Prostate gland (tissue), 2 donors: ENCODE data around the gene SIGLEC9. TPM values are rescaled to one million over a fixed set of nuclear protein-coding genes. Genes with fewer than 3 reads are reported as not detected.

Experiments used
- DNase-seq: peaks from one replicate; pipeline ENCODE4 v3.0.0-alpha.2; 2019; ENCODE audit warnings: low spot score
- H3K27ac ChIP-seq, 2 donors: fragments of 200-600 bp; sonication (generic); 2 replicates each; pipeline ENCODE4 v1.5.1; 2017 to 2019
- H3K27me3 ChIP-seq: fragments of 200-600 bp; sonication (generic); replicated peaks from 2 replicates; pipeline ENCODE4 v1.5.1; 2019; ENCODE audit not compliant: insufficient read depth
- H3K36me3 ChIP-seq, 2 donors: fragments of 200-600 bp; sonication (generic); 1 replicate in 1 of 2; 2 replicates in 1 of 2; pipeline versions ENCODE4 v1.5.1 to v1.8.1; 2017 to 2019
- H3K4me1 ChIP-seq: fragments of 200-600 bp; sonication (generic); replicated peaks from 2 replicates; pipeline ENCODE4 v1.5.1; 2019
- H3K4me3 ChIP-seq, 2 donors: fragments of 200-600 bp; sonication (generic); 2 replicates each; pipeline ENCODE4 v1.5.1; 2017 to 2019
- H3K9me3 ChIP-seq: fragments of 200-600 bp; sonication (generic); 2 replicates; pipeline ENCODE4 v1.5.1; 2017
- POLR2A ChIP-seq: fragments of 450-650 bp; IDR thresholded peaks from one replicate; pipeline ENCODE4 v1.6.1; 2016; ENCODE audit warnings: antibody characterized with exemption, mild to moderate bottlenecking
- POLR2AphosphoS5 ChIP-seq: sonication (generic); formaldehyde crosslinking; IDR thresholded peaks from one replicate; pipeline ENCODE4 v1.6.1; 2017; ENCODE audit warnings: antibody characterized with exemption
- WGBS: methylation state at CpG from one replicate; pipeline ENCODE4 v1.1.5; 2018; 5-methylcytosine and 5-hydroxymethylcytosine counted together
- intact Hi-C: fragments of 100-400 bp; cut with DNase I; formaldehyde crosslinking; loops from one replicate; pipeline ENCODE4 v1.14.2; 2022
- total RNA-seq, 2 donors: library from RNA; depleted of rRNA; stranded (reverse); fragments of >200 nt; gene quantifications; one replicate each; pipeline ENCODE4 v1.1.0, GENCODE V29; 2016
- TF ChIP-seq, protein P1 (sequence below), 4 experiments: fragments of 200-600 bp in 2 of 4; fragments of 450-650 bp in 2 of 4; sonication (generic) in 2 of 4; IDR thresholded peaks; 1 replicate in 3 of 4; 2 replicates in 1 of 4; pipeline ENCODE4 v1.5.1; 2016 to 2019; ENCODE audit warnings: antibody characterized with exemption in 4 of 4, mild to moderate bottlenecking in 2 of 4, moderate library complexity in 2 of 4

SIGLEC9 gene
- total RNA-seq, 2 donors from 2014 or later = 0.77 to 8.2 TPM

DNA sequence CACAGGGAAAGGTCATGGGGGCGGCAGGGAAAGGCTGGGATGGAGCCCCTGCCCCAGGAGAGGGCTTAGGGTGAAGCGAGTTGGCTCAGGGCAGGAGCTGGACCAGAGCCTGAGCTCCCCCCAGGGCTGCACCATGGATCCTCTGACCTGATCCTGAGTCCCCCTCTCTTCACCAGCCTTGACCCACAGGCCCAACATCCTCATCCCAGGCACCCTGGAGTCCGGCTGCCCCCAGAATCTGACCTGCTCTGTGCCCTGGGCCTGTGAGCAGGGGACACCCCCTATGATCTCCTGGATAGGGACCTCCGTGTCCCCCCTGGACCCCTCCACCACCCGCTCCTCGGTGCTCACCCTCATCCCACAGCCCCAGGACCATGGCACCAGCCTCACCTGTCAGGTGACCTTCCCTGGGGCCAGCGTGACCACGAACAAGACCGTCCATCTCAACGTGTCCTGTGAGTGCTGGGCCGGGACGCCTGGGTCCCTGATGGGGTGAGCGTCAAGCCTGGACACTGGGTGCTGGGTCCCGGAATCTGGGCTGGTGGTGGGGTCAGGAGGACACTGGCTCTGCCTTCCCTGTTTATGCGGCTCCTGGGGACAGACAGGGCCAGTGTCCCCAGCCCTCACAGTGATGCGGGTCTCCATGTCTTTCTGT lies 842 bp downstream of the SIGLEC9 start:
- WGBS = 89% methylated on average over 15 of the region's 16 CpGs
- Histone ChIP-seq H3K27me3 (peaks cover 2% of the 10 kb centered on the region), H3K4me3 (no peak overlapping the region), H3K9me3 (no peaks in the 10 kb centered on the region), H3K36me3 (no peaks in the 10 kb centered on the region), H3K4me1 (no peaks in the 10 kb centered on the region), H3K27ac (no peak overlapping the region)
- DNase-seq = no peak
- intact Hi-C loops = no loop called here
- TF ChIP-seq POLR2A = no peak
- TF ChIP-seq POLR2AphosphoS5 = no peak
- TF ChIP-seq, protein P1, sequence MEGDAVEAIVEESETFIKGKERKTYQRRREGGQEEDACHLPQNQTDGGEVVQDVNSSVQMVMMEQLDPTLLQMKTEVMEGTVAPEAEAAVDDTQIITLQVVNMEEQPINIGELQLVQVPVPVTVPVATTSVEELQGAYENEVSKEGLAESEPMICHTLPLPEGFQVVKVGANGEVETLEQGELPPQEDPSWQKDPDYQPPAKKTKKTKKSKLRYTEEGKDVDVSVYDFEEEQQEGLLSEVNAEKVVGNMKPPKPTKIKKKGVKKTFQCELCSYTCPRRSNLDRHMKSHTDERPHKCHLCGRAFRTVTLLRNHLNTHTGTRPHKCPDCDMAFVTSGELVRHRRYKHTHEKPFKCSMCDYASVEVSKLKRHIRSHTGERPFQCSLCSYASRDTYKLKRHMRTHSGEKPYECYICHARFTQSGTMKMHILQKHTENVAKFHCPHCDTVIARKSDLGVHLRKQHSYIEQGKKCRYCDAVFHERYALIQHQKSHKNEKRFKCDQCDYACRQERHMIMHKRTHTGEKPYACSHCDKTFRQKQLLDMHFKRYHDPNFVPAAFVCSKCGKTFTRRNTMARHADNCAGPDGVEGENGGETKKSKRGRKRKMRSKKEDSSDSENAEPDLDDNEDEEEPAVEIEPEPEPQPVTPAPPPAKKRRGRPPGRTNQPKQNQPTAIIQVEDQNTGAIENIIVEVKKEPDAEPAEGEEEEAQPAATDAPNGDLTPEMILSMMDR (IDR thresholded peaks at IDR 0.05) = no peak

DNA sequence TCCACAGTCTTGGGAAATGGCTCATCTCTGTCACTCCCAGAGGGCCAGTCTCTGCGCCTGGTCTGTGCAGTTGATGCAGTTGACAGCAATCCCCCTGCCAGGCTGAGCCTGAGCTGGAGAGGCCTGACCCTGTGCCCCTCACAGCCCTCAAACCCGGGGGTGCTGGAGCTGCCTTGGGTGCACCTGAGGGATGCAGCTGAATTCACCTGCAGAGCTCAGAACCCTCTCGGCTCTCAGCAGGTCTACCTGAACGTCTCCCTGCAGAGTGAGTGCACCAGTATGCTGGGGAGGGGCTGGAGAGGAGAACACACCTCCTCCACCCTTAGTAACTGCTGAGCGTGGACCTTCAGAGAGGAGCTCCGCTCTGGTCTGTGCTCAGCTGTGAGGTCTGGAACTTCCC lies 2.3 kb downstream of the SIGLEC9 start:
- H3K9me3 ChIP-seq = no peaks in the 10 kb centered on the region
- TF ChIP-seq, protein P1 (IDR thresholded peaks at IDR 0.05) = no peak
- TF ChIP-seq POLR2AphosphoS5 (no peak), POLR2A (no peak)
- no peak for DNase-seq
- no peak overlapping the region for H3K4me3 ChIP-seq
- H3K27me3 ChIP-seq = peaks cover 2% of the 10 kb centered on the region
- intact Hi-C loops = no loop called here
- H3K36me3 ChIP-seq = no peaks in the 10 kb centered on the region
- WGBS = 72% methylated on average over 6 of the region's 6 CpGs
- H3K27ac ChIP-seq = no peak overlapping the region
- H3K4me1 ChIP-seq = no peaks in the 10 kb centered on the region

DNA sequence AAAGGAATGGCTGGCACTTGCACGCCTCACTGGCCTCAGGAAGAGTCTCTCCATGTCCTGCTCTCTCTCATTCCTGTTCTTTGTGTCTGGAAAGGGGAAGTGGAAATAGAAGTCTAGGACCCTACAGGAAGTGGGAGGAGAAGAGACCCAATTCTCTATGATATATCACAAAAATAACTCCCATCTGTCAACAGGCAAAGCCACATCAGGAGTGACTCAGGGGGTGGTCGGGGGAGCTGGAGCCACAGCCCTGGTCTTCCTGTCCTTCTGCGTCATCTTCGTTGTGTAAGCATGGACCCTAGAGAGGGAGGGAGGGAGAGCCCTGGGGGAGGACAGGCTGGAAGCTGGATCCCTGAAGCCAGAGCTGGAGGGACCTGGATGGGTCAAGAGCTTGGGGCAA lies 3.0 kb downstream of the SIGLEC9 start:
- WGBS = 73% methylated on average over 4 of the region's 4 CpGs
- no peak for DNase-seq
- H3K27me3 ChIP-seq = peaks cover 2% of the 10 kb centered on the region
- no peak overlapping the region for H3K4me3 ChIP-seq
- intact Hi-C loops = no loop called here
- no peak overlapping the region for H3K27ac ChIP-seq
- no peak for TF ChIP-seq POLR2A
- TF ChIP-seq, protein P1 (IDR thresholded peaks at IDR 0.05) = no peak
- no peaks in the 10 kb centered on the region for H3K4me1 ChIP-seq
- no peaks in the 10 kb centered on the region for H3K36me3 ChIP-seq
- H3K9me3 ChIP-seq = no peaks in the 10 kb centered on the region

DNA sequence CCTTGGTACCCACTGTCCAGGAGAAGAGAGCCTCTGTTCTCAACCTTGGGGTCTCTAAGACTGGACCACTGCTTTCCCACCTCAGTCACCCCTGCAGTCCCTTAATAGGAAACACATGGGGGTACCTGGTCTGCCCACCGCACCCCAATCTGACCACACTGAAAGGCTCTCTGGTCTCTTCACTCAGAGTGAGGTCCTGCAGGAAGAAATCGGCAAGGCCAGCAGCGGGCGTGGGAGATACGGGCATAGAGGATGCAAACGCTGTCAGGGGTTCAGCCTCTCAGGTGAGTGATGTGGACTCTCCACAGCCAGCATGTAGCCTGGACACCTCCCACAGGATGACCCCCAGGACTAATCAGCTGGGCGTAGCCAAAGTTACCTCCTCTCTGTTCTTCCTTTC lies 3.5 kb downstream of the SIGLEC9 start:
- Histone ChIP-seq H3K27ac (no peak overlapping the region), H3K4me1 (no peaks in the 10 kb centered on the region), H3K36me3 (no peaks in the 10 kb centered on the region), H3K4me3 (no peak overlapping the region), H3K9me3 (no peaks in the 10 kb centered on the region), H3K27me3 (peaks cover 2% of the 10 kb centered on the region)
- intact Hi-C loops = no loop called here
- WGBS = 78% methylated on average over 7 of the region's 7 CpGs
- no peak for DNase-seq
- TF ChIP-seq, protein P1 (IDR thresholded peaks at IDR 0.05) = no peak
- TF ChIP-seq POLR2A (no peak), POLR2AphosphoS5 (no peak)

DNA sequence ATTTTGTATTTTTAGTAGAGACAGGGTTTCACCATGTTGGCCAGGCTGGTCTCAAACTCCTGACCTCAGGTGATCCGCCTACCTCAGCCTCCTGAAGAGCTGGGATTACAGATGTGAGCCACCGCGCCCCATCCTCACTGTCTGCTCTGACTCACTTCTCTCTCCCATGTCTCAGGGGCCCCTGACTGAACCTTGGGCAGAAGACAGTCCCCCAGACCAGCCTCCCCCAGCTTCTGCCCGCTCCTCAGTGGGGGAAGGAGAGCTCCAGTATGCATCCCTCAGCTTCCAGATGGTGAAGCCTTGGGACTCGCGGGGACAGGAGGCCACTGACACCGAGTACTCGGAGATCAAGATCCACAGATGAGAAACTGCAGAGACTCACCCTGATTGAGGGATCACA lies 5.0 kb downstream of the SIGLEC9 start:
- no peak overlapping the region for H3K27ac ChIP-seq
- DNase-seq = no peak
- H3K9me3 ChIP-seq = no peaks in the 10 kb centered on the region
- H3K4me3 ChIP-seq = no peak overlapping the region
- H3K4me1 ChIP-seq = no peaks in the 10 kb centered on the region
- no peak for TF ChIP-seq POLR2A
- no peak for TF ChIP-seq POLR2AphosphoS5
- TF ChIP-seq, protein P1 (IDR thresholded peaks at IDR 0.05) = no peak
- peaks cover 2% of the 10 kb centered on the region for H3K27me3 ChIP-seq
- H3K36me3 ChIP-seq = no peaks in the 10 kb centered on the region
- 84% methylated on average over 8 of the region's 8 CpGs for WGBS
- intact Hi-C loops = no loop called here
